ENCODE data around the gene RUNDC3A. TPM values are rescaled to one million over a fixed set of nuclear protein-coding genes. Genes with fewer than 3 reads are reported as not detected.

RUNDC3A gene
- total RNA-seq = 0.13 TPM in 1 of 2 replicates, not detected in the other

DNA sequence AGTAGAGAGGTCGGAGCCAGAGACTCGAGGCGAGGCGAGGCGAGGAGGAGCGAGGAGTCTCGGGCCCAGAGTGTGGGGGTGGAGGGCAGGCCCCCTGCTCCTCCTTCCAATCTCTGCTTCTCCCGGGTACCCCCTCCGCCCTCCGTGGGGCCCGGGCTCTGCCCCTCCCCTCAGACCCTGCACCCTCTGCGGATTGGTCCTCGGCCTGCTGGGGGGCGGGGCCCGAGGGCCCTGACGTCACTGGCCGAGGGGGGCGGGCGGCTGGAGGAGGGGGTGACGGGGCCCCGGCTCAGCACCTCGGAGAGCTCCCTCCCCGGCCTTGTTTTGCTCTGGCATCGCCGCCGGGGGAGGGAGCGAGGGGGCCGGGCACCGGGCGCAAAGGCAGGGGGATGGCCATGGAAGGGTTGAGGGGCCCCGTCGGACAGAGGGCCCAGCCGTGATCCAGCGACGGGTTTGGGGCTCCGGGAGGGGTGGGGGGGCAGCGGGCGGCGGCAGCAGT lies at the start of gene RUNDC3A:
TSS of gene RUNDC3A (plus strand) at position 282 of the 499 bp plus-strand sequence. CDS start 232 bp downstream, outside the sequence.

DNA sequence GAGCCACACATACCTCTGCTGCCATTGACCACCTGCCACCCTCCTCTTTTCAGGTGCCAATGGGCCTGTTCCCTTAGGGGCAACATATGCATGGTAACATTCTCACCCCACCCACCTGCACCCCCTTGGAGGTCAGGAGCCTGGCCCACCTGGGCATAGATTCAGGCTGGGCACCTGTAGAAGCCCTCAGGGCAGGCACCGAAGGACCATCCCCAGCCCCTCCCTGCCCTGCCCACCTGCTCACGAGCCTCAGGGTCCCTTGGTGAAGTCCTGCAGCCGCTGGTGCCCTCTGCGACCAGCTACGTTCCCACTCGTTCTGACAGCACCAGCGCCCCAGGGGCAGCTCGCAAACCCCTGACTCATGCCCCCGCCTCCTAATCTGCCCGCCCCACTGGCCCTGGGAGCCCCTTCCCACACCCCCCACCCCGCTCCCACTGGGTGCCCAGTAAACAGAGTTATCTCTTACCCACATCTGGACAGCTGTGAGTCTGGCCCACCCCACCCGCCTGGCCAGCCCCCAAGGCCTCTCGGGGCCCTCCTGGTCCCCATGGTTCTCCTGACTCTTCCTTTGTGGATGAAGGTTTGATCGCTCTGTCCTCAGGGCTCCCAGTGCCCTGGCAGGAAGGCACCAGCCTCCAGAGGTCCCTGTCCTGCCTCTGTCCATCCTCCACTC lies 40.4 kb upstream of the RUNDC3A start, which contains the start of gene SLC4A1:
TSS of gene SLC4A1 (minus strand) at position 318 of the 673 bp plus-strand sequence. CDS start 5,269 bp downstream, outside the sequence.

DNA sequence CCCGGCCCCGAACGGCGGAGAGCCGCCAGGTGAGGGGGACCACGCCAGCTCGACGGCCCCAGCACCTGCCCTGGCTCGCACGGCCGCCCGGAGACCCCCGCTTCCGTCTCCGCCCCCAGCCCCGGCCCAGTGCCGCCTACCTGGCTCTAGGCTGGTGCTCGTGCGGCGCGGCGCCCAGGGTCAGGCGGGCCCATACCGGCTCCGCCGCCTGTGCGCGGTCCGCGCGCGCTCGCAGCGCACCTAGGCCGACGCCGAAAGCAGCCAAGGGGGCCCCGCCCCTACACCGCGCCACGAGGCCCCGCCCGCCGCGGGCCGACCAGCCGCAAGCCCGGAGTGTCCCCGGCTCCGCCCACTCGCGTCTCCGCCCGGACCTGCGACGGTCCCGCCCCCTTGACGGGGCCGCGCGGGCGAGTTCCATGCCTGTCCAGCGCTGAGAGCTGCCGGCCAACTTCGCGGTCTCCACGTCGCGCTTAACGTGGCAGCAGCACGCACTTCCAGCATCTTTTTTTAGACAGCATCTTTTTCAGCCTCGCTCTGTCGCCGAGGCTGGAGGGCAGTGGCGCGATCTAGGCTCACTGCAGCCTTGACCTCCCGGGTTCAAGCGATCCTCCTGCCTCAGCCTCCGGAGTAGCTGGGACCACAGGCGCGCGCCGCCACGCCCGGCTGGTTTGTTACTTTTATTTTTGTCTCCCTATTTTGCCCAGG lies 16.3 kb downstream of the RUNDC3A start, which contains the start of gene SLC25A39:
TSS of gene SLC25A39 (minus strand) at position 253 of the 705 bp plus-strand sequence. CDS start 1,261 bp downstream, outside the sequence.

DNA sequence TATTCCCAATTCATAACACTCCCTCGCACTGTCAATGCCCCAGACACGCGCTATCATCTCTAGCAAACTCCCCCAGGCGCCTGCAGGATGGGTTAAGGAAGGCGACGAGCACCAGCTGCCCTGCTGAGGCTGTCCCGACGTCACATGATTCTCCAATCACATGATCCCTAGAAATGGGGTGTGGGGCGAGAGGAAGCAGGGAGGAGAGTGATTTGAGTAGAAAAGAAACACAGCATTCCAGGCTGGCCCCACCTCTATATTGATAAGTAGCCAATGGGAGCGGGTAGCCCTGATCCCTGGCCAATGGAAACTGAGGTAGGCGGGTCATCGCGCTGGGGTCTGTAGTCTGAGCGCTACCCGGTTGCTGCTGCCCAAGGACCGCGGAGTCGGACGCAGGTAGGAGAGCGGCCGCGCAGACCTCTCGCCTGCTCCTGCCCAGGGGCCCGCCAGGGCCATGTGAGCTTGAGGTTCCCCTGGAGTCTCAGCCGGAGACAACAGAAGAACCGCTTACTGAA lies 36.6 kb downstream of the RUNDC3A start, which contains the start of gene GRN:
TSS of gene GRN (plus strand) at position 364 of the 515 bp plus-strand sequence. CDS start 3,863 bp downstream, outside the sequence.

DNA sequence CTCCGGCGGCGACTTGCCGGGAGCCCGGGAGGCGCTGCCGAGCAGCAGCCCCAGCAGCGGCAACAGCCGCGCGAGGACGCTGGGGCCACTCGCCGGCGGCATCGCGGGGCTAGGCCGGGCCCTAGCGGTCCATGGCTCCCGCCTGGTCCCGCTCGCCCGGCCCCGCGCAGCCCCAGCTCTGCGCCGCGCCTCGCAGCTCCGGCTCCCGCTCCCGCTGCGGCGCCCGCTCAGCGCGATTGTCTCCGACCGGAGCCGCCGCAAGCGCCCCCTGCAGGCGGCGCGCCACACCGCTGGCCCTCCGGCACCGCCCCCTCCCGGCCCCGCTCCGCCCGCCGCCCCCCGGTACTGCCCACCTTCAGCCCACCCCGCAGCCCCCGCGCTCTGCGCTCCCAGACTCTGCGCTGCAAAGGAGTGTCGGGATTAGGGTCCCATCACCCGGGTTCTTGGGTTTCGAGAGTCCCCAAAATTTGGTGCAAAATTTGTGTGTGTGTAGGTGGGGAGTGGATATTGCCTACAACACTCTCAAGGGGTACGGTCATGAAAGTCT lies 55.3 kb downstream of the RUNDC3A start, which contains the start of gene FAM171A2:
TSS of gene FAM171A2 (minus strand) at position 241 of the 547 bp plus-strand sequence. CDS start at position 102, 139 bp downstream.

Small RNA genes within 50 kb of the gene (small RNA-seq; reads per million reads assigned to genes)
- gene RF00012 (not detected), gene RN7SL507P (not detected), gene RNU6-453P (not detected)

Other genes with a start within 250 kb of the RUNDC3A start
- 68.2 and 77.1 TPM in 2 replicates for gene LSM12, start 241.9 kb upstream of the RUNDC3A start, total RNA-seq
- 27.2 and 29.8 TPM in 2 replicates for gene G6PC3, start 237.9 kb upstream of the RUNDC3A start, total RNA-seq
- gene HDAC5, start 185.0 kb upstream of the RUNDC3A start, total RNA-seq = 50.5 and 66.2 TPM in 2 replicates
- gene HROB, start 166.7 kb upstream of the RUNDC3A start, total RNA-seq = 1.8 and 3.4 TPM in 2 replicates
- 0.11 and 0.39 TPM in 2 replicates for gene ASB16, start 137.9 kb upstream of the RUNDC3A start, total RNA-seq
- gene TMUB2, start 121.6 kb upstream of the RUNDC3A start, total RNA-seq = 22.3 and 22.8 TPM in 2 replicates
- 32.7 and 34.8 TPM in 2 replicates for gene ATXN7L3, start 108.7 kb upstream of the RUNDC3A start, total RNA-seq
- gene UBTF, start 88.9 kb upstream of the RUNDC3A start, total RNA-seq = 55.3 and 56.6 TPM in 2 replicates
- gene SLC4A1, start 40.5 kb upstream of the RUNDC3A start, total RNA-seq = not detected in 2 replicates
- gene SLC25A39, start 16.2 kb downstream of the RUNDC3A start, total RNA-seq = 48.6 and 53.6 TPM in 2 replicates
- gene GRN, start 36.7 kb downstream of the RUNDC3A start, total RNA-seq = 104 and 131 TPM in 2 replicates
- 0.91 and 1.2 TPM in 2 replicates for gene FAM171A2, start 55.3 kb downstream of the RUNDC3A start, total RNA-seq
- 0.11 and 0.39 TPM in 2 replicates for gene ITGA2B, start 81.0 kb downstream of the RUNDC3A start, total RNA-seq
- 35.5 and 41.2 TPM in 2 replicates for gene GPATCH8, start 194.8 kb downstream of the RUNDC3A start, total RNA-seq
- gene FZD2, start 248.9 kb downstream of the RUNDC3A start, total RNA-seq = 0.91 and 1.7 TPM in 2 replicates

Data from articular chondrocyte of knee joint (primary cell).